NB4 (cell line): ENCODE measurements around the gene CPSF7.

Source experiments
- CTCF ChIP-seq: IDR thresholded peaks from one replicate; pipeline ENCODE4 v1.5.1; 2012; ENCODE audit warnings: low read depth, low read length
- MAX ChIP-seq: IDR thresholded peaks from 2 replicates; pipeline ENCODE4 v1.6.1; 2011; ENCODE audit warnings: low read depth, low read length
- POLR2A ChIP-seq: IDR thresholded peaks from 2 replicates; pipeline ENCODE4 v1.6.1; 2011; ENCODE audit warnings: mild to moderate bottlenecking; ENCODE audit not compliant: insufficient read length; ENCODE audit errors: extremely low read depth

GRCh38 chr11:61442616-61443015 is 12.8 kb upstream of the CPSF7 start:
- TF ChIP-seq CTCF (no peak), MAX (no peak), POLR2A (no peak)
